H1 (cell line): ENCODE data around the gene THRB. TPM values are rescaled to one million over a fixed set of nuclear protein-coding genes. Genes with fewer than 3 reads are reported as not detected.
A peak's percentile ranks its signal among the peaks of the same experiment; 100 is the strongest.

Source experiments
- CTCF ChIA-PET: fragments of 300-600 bp; sonication (Branson Sonifier 250); formaldehyde crosslinking; loops from one replicate; lab custom pipeline; 2021; ENCODE audit not compliant: partially characterized antibody; lab: Charles Lee
- POLR2A ChIA-PET: fragments of 300-600 bp; sonication (Branson Sonifier 250); formaldehyde crosslinking; loops from one replicate; lab custom pipeline; 2021; ENCODE audit warnings: inconsistent platforms; ENCODE audit not compliant: partially characterized antibody; lab: Charles Lee
- DNase-seq, 2 experiments: peaks; one replicate each; pipeline versions ENCODE4 v3.0.0 to v3.0.0-alpha.2; 2010 to 2022; ENCODE audit warnings: low spot score in 2 of 2, low read depth in 1 of 2, mixed read lengths in 1 of 2
- FAIRE-seq: peaks from 2 replicates; lab custom pipeline; 2011; peaks lifted over from hg19 to GRCh38; lab: Jason Lieb, UNC
- H2AFZ ChIP-seq: 2 replicates; pipeline ENCODE4 v1.8.1; 2012; ENCODE audit warnings: low read length, inconsistent platforms
- H2AK5ac ChIP-seq: 2 replicates; pipeline ENCODE4 v1.6.1; 2013; ENCODE audit warnings: low read depth, low read length
- H2BK120ac ChIP-seq: replicated peaks from 2 replicates; pipeline ENCODE3; 2013; ENCODE audit warnings: low read depth, low read length, inconsistent platforms
- H2BK12ac ChIP-seq: 2 replicates; pipeline ENCODE4 v1.6.1; 2013; ENCODE audit warnings: low read depth, low read length
- H2BK15ac ChIP-seq: 2 replicates; pipeline ENCODE4 v1.6.1; 2013; ENCODE audit warnings: low read length
- H2BK20ac ChIP-seq: 2 replicates; pipeline ENCODE4 v1.6.1; 2013; ENCODE audit warnings: low read length
- H2BK5ac ChIP-seq: 2 replicates; pipeline ENCODE4 v1.6.1; 2013; ENCODE audit warnings: low read depth, low read length
- H3K14ac ChIP-seq: 2 replicates; pipeline ENCODE4 v1.6.1; 2013; ENCODE audit warnings: inconsistent platforms; ENCODE audit not compliant: insufficient read length
- H3K18ac ChIP-seq: 2 replicates; pipeline ENCODE4 v1.6.1; 2013; ENCODE audit warnings: low read length; ENCODE audit errors: extremely low read depth
- H3K23ac ChIP-seq: 2 replicates; pipeline ENCODE4 v1.6.1; 2013; ENCODE audit warnings: inconsistent platforms; ENCODE audit not compliant: insufficient read length
- H3K23me2 ChIP-seq: 2 replicates; pipeline ENCODE4 v1.6.1; 2013; ENCODE audit warnings: low read depth, low read length
- H3K27ac ChIP-seq: 2 replicates; pipeline ENCODE4 v1.6.1; 2011; ENCODE audit warnings: low read depth, low read length, inconsistent platforms
- H3K27me3 ChIP-seq, 4 experiments: replicated peaks in 1 of 4; 1 replicate in 1 of 4; 2 replicates in 3 of 4; pipeline versions ENCODE4 v1.6.1 to v1.8.1; 2011 to 2013; ENCODE audit warnings: low read length in 3 of 4, mild to moderate bottlenecking in 3 of 4, inconsistent platforms in 2 of 4, mixed read lengths in 2 of 4, moderate library complexity in 1 of 4; ENCODE audit not compliant: control insufficient read depth in 3 of 4, insufficient read depth in 3 of 4; ENCODE audit errors: extremely low read depth in 1 of 4
- H3K36me3 ChIP-seq, 4 experiments: 2 replicates each; pipeline versions ENCODE4 v1.6.1 to v1.8.1; 2011 to 2013; ENCODE audit warnings: mild to moderate bottlenecking in 4 of 4, low read length in 3 of 4, moderate library complexity in 2 of 4, control low read depth in 1 of 4, inconsistent platforms in 1 of 4; ENCODE audit not compliant: insufficient read depth in 4 of 4, control insufficient read depth in 2 of 4
- H3K4ac ChIP-seq: replicated peaks from 2 replicates; pipeline ENCODE3; 2013; ENCODE audit warnings: low read length, low read depth, mixed read lengths, inconsistent platforms; ENCODE audit not compliant: insufficient read length
- H3K4me1 ChIP-seq, 4 experiments: replicated peaks in 1 of 4; 1 replicate in 1 of 4; 2 replicates in 3 of 4; pipeline versions ENCODE4 v1.6.1 to v1.8.1; 2011 to 2013; ENCODE audit warnings: low read length in 3 of 4, inconsistent platforms in 2 of 4, mixed read lengths in 1 of 4; ENCODE audit not compliant: insufficient read depth in 4 of 4, control insufficient read depth in 3 of 4
- H3K4me2 ChIP-seq, 2 experiments: 2 replicates each; pipeline versions ENCODE4 v1.6.1 to v1.8.1; 2011 to 2013; ENCODE audit warnings: low read depth in 2 of 2, low read length in 2 of 2, control low read depth in 1 of 2, inconsistent platforms in 1 of 2, mild to moderate bottlenecking in 1 of 2; ENCODE audit not compliant: insufficient read depth in 1 of 2
- H3K4me3 ChIP-seq, 4 experiments: fragments of 200-600, 300-600 bp in 1 of 4; sonication (generic), shearing (Covaris generic), sonication (Bioruptor Twin) in 1 of 4; 2 replicates each; pipeline versions ENCODE4 v1.5.1 to v1.8.1; 2011 to 2016; ENCODE audit warnings: low read length in 4 of 4, low read depth in 3 of 4, control low read depth in 2 of 4, inconsistent platforms in 2 of 4, mild to moderate bottlenecking in 2 of 4, mixed read lengths in 1 of 4, moderate library complexity in 1 of 4; ENCODE audit not compliant: insufficient read depth in 2 of 4; ENCODE audit errors: extremely low read depth in 1 of 4
- H3K56ac ChIP-seq: replicated peaks from 2 replicates; pipeline ENCODE3; 2013; ENCODE audit warnings: low read depth, mild to moderate bottlenecking, mixed read lengths, low read length, inconsistent platforms; ENCODE audit not compliant: insufficient read length
- H3K79me1 ChIP-seq: 2 replicates; pipeline ENCODE4 v1.6.1; 2013; ENCODE audit warnings: low read depth, low read length, control low read depth
- H3K79me2 ChIP-seq, 2 experiments: 2 replicates each; pipeline versions ENCODE4 v1.6.1 to v1.8.1; 2012 to 2013; ENCODE audit warnings: low read length in 2 of 2, mild to moderate bottlenecking in 2 of 2, inconsistent platforms in 1 of 2; ENCODE audit not compliant: insufficient read depth in 2 of 2, control insufficient read depth in 1 of 2
- H3K9ac ChIP-seq, 4 experiments: replicated peaks in 1 of 4; 1 replicate in 1 of 4; 2 replicates in 3 of 4; pipeline versions ENCODE4 v1.6.1 to v1.8.1; 2011 to 2013; ENCODE audit warnings: low read depth in 3 of 4, low read length in 3 of 4, control low read depth in 2 of 4, mild to moderate bottlenecking in 2 of 4, moderate library complexity in 2 of 4, inconsistent platforms in 1 of 4; ENCODE audit errors: extremely low read depth in 1 of 4
- H3K9me3 ChIP-seq, 2 experiments: 2 replicates each; pipeline versions ENCODE4 v1.6.1 to v1.8.1; 2012 to 2013; ENCODE audit warnings: mild to moderate bottlenecking in 2 of 2, moderate library complexity in 2 of 2, control low read depth in 1 of 2, inconsistent platforms in 1 of 2, low read depth in 1 of 2, low read length in 1 of 2, mixed read lengths in 1 of 2; ENCODE audit not compliant: insufficient read depth in 2 of 2
- H4K20me1 ChIP-seq, 2 experiments: replicated peaks in 1 of 2; 2 replicates each; pipeline versions ENCODE3 to v1.8.1; 2011 to 2013; ENCODE audit warnings: inconsistent platforms in 2 of 2, low read length in 2 of 2, mild to moderate bottlenecking in 1 of 2; ENCODE audit not compliant: insufficient read depth in 2 of 2, control insufficient read depth in 1 of 2
- H4K5ac ChIP-seq: 2 replicates; pipeline ENCODE4 v1.6.1; 2013; ENCODE audit warnings: low read length, low read depth, mixed read lengths, inconsistent platforms; ENCODE audit not compliant: insufficient read length
- H4K8ac ChIP-seq: 2 replicates; pipeline ENCODE4 v1.8.0; 2013; ENCODE audit warnings: mild to moderate bottlenecking, moderate library complexity, low read length, inconsistent platforms; ENCODE audit not compliant: insufficient read depth; ENCODE audit errors: extremely low read depth
- H4K91ac ChIP-seq: replicated peaks from 2 replicates; pipeline ENCODE3; 2013; ENCODE audit warnings: low read length, mixed read lengths, inconsistent platforms; ENCODE audit not compliant: insufficient read length
- BRCA1 ChIP-seq: IDR thresholded peaks from 2 replicates; pipeline ENCODE4 v1.6.1; 2012; ENCODE audit warnings: low read depth, low read length, improper control_type of control experiment
- CEBPB ChIP-seq: IDR thresholded peaks from 2 replicates; pipeline ENCODE4 v1.6.1; 2012; ENCODE audit warnings: low read depth, low read length
- CHD1 ChIP-seq: IDR thresholded peaks from 2 replicates; pipeline ENCODE4 v1.6.1; 2012; ENCODE audit warnings: low read depth, low read length, improper control_type of control experiment
- CTBP2 ChIP-seq: IDR thresholded peaks from 2 replicates; pipeline ENCODE4 v1.7.0; 2011; ENCODE audit warnings: borderline replicate concordance, mild to moderate bottlenecking, moderate library complexity, mixed read lengths, low read length; ENCODE audit not compliant: insufficient read depth, insufficient read length
- FOSL1 ChIP-seq: IDR thresholded peaks from 2 replicates; pipeline ENCODE4 v1.6.1; 2011; ENCODE audit warnings: mild to moderate bottlenecking, low read depth, low read length, moderate library complexity; ENCODE audit not compliant: insufficient read depth
- NANOG ChIP-seq: IDR thresholded peaks from 2 replicates; pipeline ENCODE4 v1.6.1; 2011; ENCODE audit warnings: low read length, low read depth, mild to moderate bottlenecking, inconsistent platforms; ENCODE audit not compliant: insufficient read depth, poor library complexity, severe bottlenecking
- RBBP5 ChIP-seq: IDR thresholded peaks from 2 replicates; pipeline ENCODE4 v1.7.1; 2012; ENCODE audit warnings: low read depth, mild to moderate bottlenecking, inconsistent platforms, low read length, moderate library complexity, borderline replicate concordance
- SP1 ChIP-seq: IDR thresholded peaks from 2 replicates; pipeline ENCODE4 v1.6.1; 2011; ENCODE audit warnings: low read depth, low read length
- SUZ12 ChIP-seq: fragments of 200-600 bp; sonication (generic); IDR thresholded peaks from 2 replicates; pipeline ENCODE4 v1.6.1; 2012; ENCODE audit warnings: mild to moderate bottlenecking, inconsistent platforms, low read length, moderate library complexity, mixed read lengths
- TAF1 ChIP-seq: IDR thresholded peaks from 2 replicates; pipeline ENCODE4 v1.6.1; 2011; ENCODE audit warnings: mild to moderate bottlenecking, low read depth, low read length
- TCF12 ChIP-seq: IDR thresholded peaks from 2 replicates; pipeline ENCODE4 v1.6.1; 2011; ENCODE audit warnings: low read depth, mild to moderate bottlenecking, low read length
- TEAD4 ChIP-seq: IDR thresholded peaks from 2 replicates; pipeline ENCODE4 v1.6.1; 2012; ENCODE audit warnings: low read depth, low read length, inconsistent platforms, mixed read lengths
- USF2 ChIP-seq: IDR thresholded peaks from 2 replicates; pipeline ENCODE4 v1.6.1; 2011; ENCODE audit warnings: low read length, improper control_type of control experiment
- WGBS, 2 experiments: shearing (Covaris generic) in 1 of 2; methylation state at CpG; one replicate each; pipeline versions ENCODE4 v1.1.6 to v1.1.7; 2013 to 2015; ENCODE audit warnings: low lambda C conversion rate in 2 of 2, mixed read lengths in 2 of 2, inconsistent platforms in 1 of 2, low coverage in 1 of 2, missing lambda C conversion rate in 1 of 2; ENCODE audit not compliant: insufficient replicate concordance in 2 of 2, insufficient coverage in 1 of 2, insufficient read length in 1 of 2; ENCODE audit errors: extremely low coverage in 1 of 2, missing lambda C conversion rate in 1 of 2; 5-methylcytosine and 5-hydroxymethylcytosine counted together
- polyA plus RNA-seq, 7 experiments: library from polyadenylated mRNA; depleted of rRNA in 3 of 7; stranded (reverse) in 5 of 7; unstranded in 2 of 7; fragments of >200 nt in 5 of 7; fragments of 200-250 nt in 2 of 7; gene quantifications; 1 replicate in 5 of 7; 2 replicates in 1 of 7; 4 replicates in 1 of 7; pipeline versions ENCODE4 v1.2.1 to v1.2.3, GENCODE V29; 2011 to 2013; ENCODE audit warnings: missing spikeins in 2 of 7, mixed read lengths in 2 of 7
- total RNA-seq: library from RNA; stranded (reverse); fragmentation: NEBNext Ultra II Directional; extraction: Animal tissue kit (Norgen Biotek cat#: 25700); gene quantifications from 2 replicates; pipeline ENCODE4 v1.2.1, GENCODE V29; 2021

Gene THRB
- total and polyA plus RNA-seq, 2 of the 8 experiments (the other 6 are each of a cell fraction or from before 2014, with no cell fraction given) = 0.98 to 3.9 TPM

GRCh38 chr3:24067483-24067882, 427.2 kb downstream of the THRB start:
- DNase-seq = no peak
- H2BK12ac ChIP-seq = no peak overlapping the region
- no peak overlapping the region for H2AK5ac ChIP-seq
- no peak overlapping the region for H3K14ac ChIP-seq
- H3K36me3 ChIP-seq = no peaks in the 10 kb centered on the region
- ChIA-PET POLR2A (no interaction called here), CTCF (interaction anchor here (0.6 to 1.7 kb wide), 5 partner anchors 8 to 659 kb away, joined by 3 to 6 read pairs (median 4); no protein-coding TSS in a partner anchor)
- no peak overlapping the region for H3K23ac ChIP-seq
- H3K4me2 ChIP-seq = no peak overlapping the region
- H2BK20ac ChIP-seq = no peak overlapping the region
- H3K4me3 ChIP-seq = no peak overlapping the region
- peak overlapping the region; percentile 59 for H3K56ac ChIP-seq
- no peak overlapping the region for H3K4ac ChIP-seq
- H4K20me1 ChIP-seq = no peaks in the 10 kb centered on the region
- no peaks in the 10 kb centered on the region for H3K9me3 ChIP-seq
- no peaks in the 10 kb centered on the region for H3K23me2 ChIP-seq
- no peaks in the 10 kb centered on the region for H3K79me2 ChIP-seq
- H3K4me1 ChIP-seq = no peaks in the 10 kb centered on the region
- H2BK120ac ChIP-seq = no peak overlapping the region
- H3K18ac ChIP-seq = no peak overlapping the region
- no peak overlapping the region for H4K91ac ChIP-seq
- H3K9ac ChIP-seq = no peak overlapping the region
- 81% methylated on average over 3 of the region's 3 CpGs; no CpG with 5 or more reads in 1 of the 2 experiments for WGBS, 2 experiments
- no peaks in the 10 kb centered on the region for H3K79me1 ChIP-seq
- TF ChIP-seq BRCA1 (no peak), TEAD4 (no peak), RBBP5 (no peak), USF2 (no peak), FOSL1 (no peak), CHD1 (no peak), TCF12 (no peak), TAF1 (no peak), SP1 (no peak), CEBPB (no peak), SUZ12 (no peak), NANOG (no peak), CTBP2 (no peak)
- TF ChIP-seq, all 59 proteins: peak for 0
- H3K27ac ChIP-seq = no peak overlapping the region
- no peaks in the 10 kb centered on the region for H3K27me3 ChIP-seq
- no peak overlapping the region for H2BK5ac ChIP-seq
- no peak overlapping the region for H4K8ac ChIP-seq
- no peak overlapping the region for H4K5ac ChIP-seq
- no peak overlapping the region for H2AFZ ChIP-seq
- no peak overlapping the region for H2BK15ac ChIP-seq
- no peak for FAIRE-seq
